ENCODE results near the gene OR1Q1.

OR1Q1 gene

GRCh38 chr9:122606587-122606986, 8.0 kb upstream of the OR1Q1 start:
- ChIA-PET POLR2A (ENCODE audit: low non-redundant PET) (no interaction called here), CTCF (no interaction called here)
- no peak for DNase-seq (ENCODE audit: low spot score)
- no peak for TF ChIP-seq CTCF (conservative IDR thresholded peaks at IDR 0.05; ENCODE audit: low read depth)
- no peak overlapping the region for H3K27ac ChIP-seq

- H3K27ac ChIP-seq: no peak overlapping the region
- ChIA-PET CTCF (no interaction called here), POLR2A (ENCODE audit: low non-redundant PET) (no interaction called here)
- TF ChIP-seq CTCF (conservative IDR thresholded peaks at IDR 0.05; ENCODE audit: low read depth): no peak
- peak; percentile 17 for DNase-seq (ENCODE audit: low spot score)
Measured at GRCh38 chr9:122609804-122610203, 4.7 kb upstream of the OR1Q1 start.

DNA sequence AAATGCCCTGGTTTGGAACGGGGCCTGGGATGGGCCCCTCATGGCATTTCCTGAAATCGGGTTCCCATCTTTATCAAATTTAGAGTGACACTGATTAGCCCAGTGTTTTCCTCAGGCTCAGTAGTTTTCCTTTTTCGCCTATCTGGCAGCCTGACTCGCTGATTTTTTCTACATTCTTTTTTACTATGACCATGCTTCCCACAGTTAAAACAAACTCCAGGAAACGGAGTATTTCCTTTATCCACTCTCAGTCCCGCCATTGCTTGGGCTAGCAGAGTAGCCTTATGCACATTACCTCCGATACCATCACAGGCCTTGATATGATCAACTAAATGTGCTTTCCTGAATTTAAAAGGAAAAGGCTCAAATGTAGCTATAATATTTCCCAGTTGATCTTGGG, 5.5 kb downstream of the OR1Q1 start:
- ChIA-PET POLR2A (ENCODE audit: low non-redundant PET) (no interaction called here), CTCF (interaction anchor here (0.6 kb wide), 1 partner anchor 32 kb away, joined by 7 read pairs; no protein-coding TSS in a partner anchor)

GRCh38 chr9:122642226-122642625, 27.7 kb downstream of the OR1Q1 start:
- ChIA-PET CTCF (no interaction called here), POLR2A (ENCODE audit: low non-redundant PET) (no interaction called here)

More for the DNA sequence above, 5.5 kb downstream of the OR1Q1 start:
- no peak for DNase-seq (ENCODE audit: low spot score)
- no peak overlapping the region for H3K27ac ChIP-seq
- no peak for TF ChIP-seq CTCF (conservative IDR thresholded peaks at IDR 0.05; ENCODE audit: low read depth)

DNA sequence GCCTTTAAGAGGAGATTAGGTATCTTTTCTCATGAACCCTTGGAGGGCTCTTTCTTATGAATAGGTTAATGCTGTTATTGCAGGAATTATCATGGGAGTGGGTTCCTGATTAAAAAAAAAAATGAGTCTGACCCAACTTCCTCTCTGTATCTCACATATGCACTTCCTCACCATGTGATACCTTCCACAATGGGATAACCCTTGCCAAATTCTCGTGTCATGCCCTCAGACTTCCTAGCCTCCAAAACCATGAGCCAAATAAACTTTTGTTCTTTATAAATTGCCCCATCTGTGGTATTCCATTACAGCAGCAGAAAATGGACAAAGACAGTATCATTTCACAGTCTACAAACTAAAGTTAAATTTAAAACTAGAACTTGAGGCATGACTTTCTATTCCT, 41.8 kb downstream of the OR1Q1 start:
- CTCF ChIA-PET: no interaction called here
- no peak for DNase-seq (ENCODE audit: low spot score)
- TF ChIP-seq CTCF (conservative IDR thresholded peaks at IDR 0.05; ENCODE audit: low read depth): no peak
- no peak overlapping the region for H3K27ac ChIP-seq
- POLR2A ChIA-PET (ENCODE audit: low non-redundant PET): no interaction called here

More at GRCh38 chr9:122642226-122642625, 27.7 kb downstream of the OR1Q1 start:
- DNase-seq (ENCODE audit: low spot score): peak; percentile 37
- TF ChIP-seq CTCF (conservative IDR thresholded peaks at IDR 0.05; ENCODE audit: low read depth): no peak
- H3K27ac ChIP-seq: no peak overlapping the region

- H3K27ac ChIP-seq: no peak within 1 kb of the TSS
- no peak for TF ChIP-seq CTCF (conservative IDR thresholded peaks at IDR 0.05; ENCODE audit: low read depth)
- ChIA-PET CTCF (no interaction called here), POLR2A (ENCODE audit: low non-redundant PET) (no interaction called here)
- no peak for DNase-seq (ENCODE audit: low spot score)
Measured at GRCh38 chr9:122657527-122657926, 43.0 kb downstream of the OR1Q1 start, which contains the start of gene OR1B1. Gene OR1B1 (minus strand): TSS chr9:122657627.

- TF ChIP-seq CTCF (conservative IDR thresholded peaks at IDR 0.05; ENCODE audit: low read depth): no peak
Measured at GRCh38 chr9:122661416-122661815, 46.9 kb downstream of the OR1Q1 start, which contains the start of gene OR1L1. Gene OR1L1 (plus strand): TSS chr9:122661716. CDS start chr9:122661716, 0 bp downstream.

More at GRCh38 chr9:122661416-122661815, 46.9 kb downstream of the OR1Q1 start, which contains the start of gene OR1L1:
- ChIA-PET CTCF (no interaction called here), POLR2A (ENCODE audit: low non-redundant PET) (no interaction called here)
- no peak for DNase-seq (ENCODE audit: low spot score)
- H3K27ac ChIP-seq: no peak within 1 kb of the TSS
